ENCODE results near the gene OPRM1.
"Not testable (repeated sequence)": the region's sequence is repeated elsewhere in the genome, so short reads cannot be mapped to it uniquely, and the experiment has no call there.

DNA sequence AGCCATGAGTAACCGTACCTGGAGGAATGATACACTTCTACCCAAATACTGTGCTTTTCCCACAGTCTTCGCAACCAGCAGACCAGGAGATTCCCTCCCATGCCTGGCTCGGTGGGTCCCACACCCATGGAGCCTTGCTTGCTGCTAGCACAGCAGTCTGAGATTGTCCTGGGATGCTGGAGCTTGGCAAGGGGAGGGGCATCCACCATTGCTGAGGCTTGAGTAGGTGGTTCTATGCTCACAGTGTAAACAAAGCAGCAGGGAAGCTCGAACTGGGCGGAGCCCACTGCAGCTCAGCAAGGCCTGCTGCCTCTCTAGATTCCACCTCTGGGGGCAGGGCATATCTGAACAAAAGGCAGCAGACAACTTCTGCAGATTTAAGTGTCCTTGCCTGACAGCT is 133.4 kb downstream of the OPRM1 start:
- TF ChIP-seq, protein P1, sequence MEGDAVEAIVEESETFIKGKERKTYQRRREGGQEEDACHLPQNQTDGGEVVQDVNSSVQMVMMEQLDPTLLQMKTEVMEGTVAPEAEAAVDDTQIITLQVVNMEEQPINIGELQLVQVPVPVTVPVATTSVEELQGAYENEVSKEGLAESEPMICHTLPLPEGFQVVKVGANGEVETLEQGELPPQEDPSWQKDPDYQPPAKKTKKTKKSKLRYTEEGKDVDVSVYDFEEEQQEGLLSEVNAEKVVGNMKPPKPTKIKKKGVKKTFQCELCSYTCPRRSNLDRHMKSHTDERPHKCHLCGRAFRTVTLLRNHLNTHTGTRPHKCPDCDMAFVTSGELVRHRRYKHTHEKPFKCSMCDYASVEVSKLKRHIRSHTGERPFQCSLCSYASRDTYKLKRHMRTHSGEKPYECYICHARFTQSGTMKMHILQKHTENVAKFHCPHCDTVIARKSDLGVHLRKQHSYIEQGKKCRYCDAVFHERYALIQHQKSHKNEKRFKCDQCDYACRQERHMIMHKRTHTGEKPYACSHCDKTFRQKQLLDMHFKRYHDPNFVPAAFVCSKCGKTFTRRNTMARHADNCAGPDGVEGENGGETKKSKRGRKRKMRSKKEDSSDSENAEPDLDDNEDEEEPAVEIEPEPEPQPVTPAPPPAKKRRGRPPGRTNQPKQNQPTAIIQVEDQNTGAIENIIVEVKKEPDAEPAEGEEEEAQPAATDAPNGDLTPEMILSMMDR (IDR thresholded peaks at IDR 0.05; ENCODE audit: control extremely low read depth in 1 of 3, insufficient read depth in 1 of 3, low read depth in 1 of 3, low read length in 3 of 3) = not testable (repeated sequence)
- TF ChIP-seq TAF1 (IDR thresholded peaks at IDR 0.05; ENCODE audit: low read depth, low read length); POLR2A (IDR thresholded peaks at IDR 0.05; ENCODE audit: control extremely low read depth in 1 of 2, low read depth in 2 of 2, low read length in 2 of 2); EZH2 (IDR thresholded peaks at IDR 0.05; ENCODE audit: low read depth, low read length, severe bottlenecking); YY1 (IDR thresholded peaks at IDR 0.05; ENCODE audit: low read depth, low read length); CBX8 (IDR thresholded peaks at IDR 0.05; ENCODE audit: borderline replicate concordance, low read depth, low read length); CEBPB (IDR thresholded peaks at IDR 0.05; ENCODE audit: low read depth, low read length); SUZ12 (IDR thresholded peaks at IDR 0.05; ENCODE audit: low read length); SAP30 (IDR thresholded peaks at IDR 0.05; ENCODE audit: insufficient read depth, insufficient replicate concordance, low read length); RFX5 (IDR thresholded peaks at IDR 0.05; ENCODE audit: borderline replicate concordance, low read depth, low read length): not testable (repeated sequence)

All from H1 (cell line).